GM21390 (cell line): ENCODE results near the gene SYT5.
"Not testable (repeated sequence)": the region's sequence is repeated elsewhere in the genome, so short reads cannot be mapped to it uniquely, and the experiment has no call there.

Source experiments
- ATAC-seq: cut with Tn5 transposase; IDR thresholded peaks from one replicate; pipeline ENCODE4 v1.9.1; 2021; ENCODE audit not compliant: unreplicated experiment

The SYT5 gene

GRCh38 chr19:55179606-55180484, at the start of gene SYT5:
SYT5 (minus strand) TSS chr19:55180289; CDS start chr19:55179041, 1,248 bp downstream.
- ATAC-seq: no peak

DNA sequence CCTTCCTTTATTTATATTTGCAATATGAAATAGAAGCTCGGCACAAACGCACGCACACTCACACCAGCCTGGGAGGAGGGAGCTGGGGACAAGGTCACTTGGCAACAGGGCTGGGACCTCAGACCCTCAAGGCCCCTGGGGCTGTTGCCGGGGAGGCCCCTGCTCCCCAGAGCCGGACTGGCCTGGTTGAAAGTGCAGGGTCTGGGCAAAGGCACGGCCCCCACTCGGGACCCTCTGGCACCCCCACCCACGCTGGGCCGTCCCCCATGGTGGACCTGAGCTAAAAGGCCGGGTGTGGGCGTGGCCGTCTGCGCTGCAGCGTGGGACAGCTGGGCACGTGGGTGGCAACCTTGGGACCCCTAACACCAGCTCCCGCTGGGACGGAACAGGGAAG, 49.7 kb upstream of the SYT5 start:
- no peak for ATAC-seq

DNA sequence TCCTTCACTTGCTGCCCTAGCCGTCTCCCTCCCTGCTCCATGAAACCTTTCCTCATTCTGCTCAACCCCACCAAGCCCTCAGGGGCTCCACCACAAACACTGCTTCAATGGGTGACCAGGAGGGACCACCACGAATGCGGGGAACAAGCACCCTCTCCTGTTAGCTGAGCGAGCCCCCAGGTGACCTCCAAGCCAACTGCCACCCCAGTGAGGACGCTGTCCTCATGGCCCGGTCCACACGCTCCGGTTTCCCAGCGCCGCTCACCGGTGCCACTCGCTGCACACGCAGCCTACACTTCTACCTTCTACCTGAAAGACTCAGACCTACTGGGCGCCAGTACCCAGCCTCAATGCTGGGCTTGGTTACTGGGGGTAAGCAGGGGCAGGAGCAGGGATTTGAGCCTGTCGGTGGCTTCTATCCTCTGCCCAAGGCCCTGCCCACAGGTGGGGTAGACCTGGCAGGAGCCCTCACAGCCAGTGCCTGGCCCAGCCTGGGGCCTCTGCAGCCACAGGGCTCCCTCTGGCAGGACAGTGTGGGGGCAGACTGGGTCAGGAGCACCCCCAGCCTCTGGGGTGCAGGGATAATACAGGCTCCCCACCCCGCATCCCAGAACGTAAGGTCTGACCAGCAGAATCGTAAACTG, 49.2 kb upstream of the SYT5 start:
- ATAC-seq: no peak

GRCh38 chr19:55228403-55229031, 48.4 kb upstream of the SYT5 start, which contains the start of gene TMEM86B:
TMEM86B (minus strand) TSS chr19:55228763; CDS start chr19:55228741, 22 bp downstream.
- no peak for ATAC-seq

GRCh38 chr19:55228015-55228391, 47.9 kb upstream of the SYT5 start:
- no peak for ATAC-seq

DNA sequence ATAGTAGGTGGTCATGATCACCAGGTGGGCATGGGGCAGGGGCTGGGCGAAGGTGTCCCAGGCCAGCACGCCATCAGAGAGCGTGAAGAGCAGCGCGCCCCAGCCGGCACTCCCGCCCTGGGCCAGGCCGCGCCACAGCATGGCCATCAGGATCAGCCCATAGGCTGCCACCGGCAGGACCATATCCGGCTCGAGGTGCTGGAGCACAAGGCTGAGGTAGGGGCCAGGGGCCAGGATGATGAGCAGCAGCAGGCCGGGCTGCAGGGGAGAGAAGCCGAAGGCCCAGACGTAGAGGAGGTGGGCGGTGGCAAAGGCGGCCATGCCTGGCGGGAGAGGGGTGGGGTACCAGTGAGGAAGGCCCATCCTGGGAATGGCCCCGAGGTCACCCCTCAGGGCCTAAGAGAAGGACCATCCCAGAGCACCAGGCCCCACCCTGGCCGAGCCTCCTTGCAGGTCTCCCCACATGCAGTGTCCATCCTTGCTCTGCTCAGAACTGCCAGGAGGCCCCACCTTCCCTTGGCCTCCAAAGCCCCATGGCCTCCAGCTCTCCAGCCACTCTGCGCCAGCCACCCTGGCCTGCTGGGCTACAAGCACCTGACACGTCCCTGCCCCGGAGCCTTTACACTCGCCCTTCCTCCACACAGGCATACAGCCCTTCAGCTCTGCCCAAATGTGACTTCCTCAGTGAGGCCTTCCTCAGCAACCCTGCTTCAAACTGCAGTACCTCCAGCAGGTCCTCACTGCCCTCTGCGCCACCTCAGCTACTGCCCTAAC, 47.3 kb upstream of the SYT5 start:
- ATAC-seq: no peak

GRCh38 chr19:55226788-55227187, 46.7 kb upstream of the SYT5 start:
- no peak for ATAC-seq

DNA sequence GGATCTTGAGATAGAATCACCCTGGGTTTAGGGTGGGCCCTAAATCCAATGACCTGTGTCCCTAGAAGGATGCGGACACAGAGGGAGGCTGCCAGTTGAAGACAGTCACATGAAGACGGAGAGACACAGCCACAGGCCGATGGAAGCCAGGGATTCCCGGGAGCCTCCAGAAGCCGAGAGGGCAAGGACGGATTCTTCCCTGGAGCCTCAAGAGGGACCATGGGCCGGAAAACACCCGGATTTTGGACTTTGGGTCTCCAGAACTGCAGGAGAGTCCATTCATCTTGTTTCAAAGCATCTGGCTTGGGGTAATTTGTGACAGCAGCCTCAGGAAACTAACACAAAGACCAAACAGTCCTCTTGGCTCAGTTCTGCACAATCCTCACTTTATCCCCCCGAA, 46.2 kb upstream of the SYT5 start:
- ATAC-seq: no peak

- no peak for ATAC-seq
Observed at GRCh38 chr19:55225415-55225958, 45.4 kb upstream of the SYT5 start.

- not testable (repeated sequence) for ATAC-seq
Observed at GRCh38 chr19:55224679-55225414, 44.8 kb upstream of the SYT5 start.

DNA sequence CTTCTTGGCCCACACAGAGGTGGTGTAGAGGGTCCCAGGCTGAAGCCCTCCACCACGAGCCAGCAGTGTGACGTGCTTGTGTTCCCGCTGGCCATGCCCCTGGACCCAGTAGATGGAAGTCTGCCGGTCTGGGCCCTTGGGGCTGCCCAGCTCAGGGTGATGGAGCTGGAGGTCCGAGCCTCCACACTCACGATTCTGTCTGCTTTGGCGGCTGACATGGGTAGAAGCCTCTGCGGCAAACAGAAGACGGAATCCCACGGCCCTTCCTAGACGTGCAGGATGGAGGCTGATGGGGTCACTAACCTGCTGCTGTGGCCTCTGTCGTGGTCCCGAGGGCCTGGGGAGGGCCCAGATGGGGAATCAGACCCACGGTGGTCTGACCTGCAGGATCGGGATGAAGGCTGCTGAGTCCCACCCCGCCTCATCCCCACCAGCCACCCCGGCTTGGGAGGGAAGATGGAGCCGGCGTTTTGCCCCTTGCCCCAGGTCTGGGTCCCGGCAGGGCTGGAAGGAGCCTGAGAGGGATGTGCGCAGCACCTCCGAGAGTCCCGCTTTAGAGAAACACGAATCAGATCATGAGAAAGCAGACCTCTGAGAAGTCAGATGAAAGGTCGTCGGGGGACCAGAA, 44.1 kb upstream of the SYT5 start:
- no peak for ATAC-seq

DNA sequence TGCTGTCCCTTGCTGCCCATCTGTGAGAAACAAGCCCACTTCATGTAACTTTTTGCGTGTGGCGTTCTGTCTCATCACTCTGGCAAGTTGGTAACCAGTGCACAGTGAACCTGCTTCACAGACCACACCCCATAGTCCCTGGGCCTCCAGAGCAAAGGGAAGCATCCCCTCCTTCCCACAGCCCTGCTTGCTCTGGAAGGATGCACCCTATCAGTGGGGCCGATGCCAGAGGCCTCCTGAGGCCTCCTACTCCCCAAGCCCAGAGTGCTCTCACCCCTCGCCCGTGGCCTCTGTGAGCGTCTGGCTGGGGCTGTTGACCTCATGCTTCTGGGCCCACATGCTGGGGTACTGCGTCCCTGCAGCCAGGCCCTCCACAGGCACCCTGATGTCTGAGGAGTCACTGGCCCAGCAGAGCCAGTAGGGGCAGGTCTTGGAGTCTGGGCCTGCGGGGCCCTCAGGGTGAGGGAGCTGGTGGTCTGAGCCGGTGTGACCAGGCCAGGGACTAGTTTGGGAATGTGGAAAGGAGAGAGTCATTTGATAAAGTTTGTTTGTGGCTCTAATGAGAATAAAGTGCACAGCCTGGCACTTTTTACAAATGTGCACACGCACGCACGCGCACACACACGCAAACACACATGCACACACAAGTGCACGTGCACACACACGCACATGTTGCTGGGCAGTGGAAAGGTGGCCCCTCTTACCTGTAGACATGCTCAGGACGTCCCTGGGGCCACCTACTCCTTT, 43.4 kb upstream of the SYT5 start:
- no peak for ATAC-seq

GRCh38 chr19:55220525-55220924, 40.4 kb upstream of the SYT5 start:
- ATAC-seq: no peak

DNA sequence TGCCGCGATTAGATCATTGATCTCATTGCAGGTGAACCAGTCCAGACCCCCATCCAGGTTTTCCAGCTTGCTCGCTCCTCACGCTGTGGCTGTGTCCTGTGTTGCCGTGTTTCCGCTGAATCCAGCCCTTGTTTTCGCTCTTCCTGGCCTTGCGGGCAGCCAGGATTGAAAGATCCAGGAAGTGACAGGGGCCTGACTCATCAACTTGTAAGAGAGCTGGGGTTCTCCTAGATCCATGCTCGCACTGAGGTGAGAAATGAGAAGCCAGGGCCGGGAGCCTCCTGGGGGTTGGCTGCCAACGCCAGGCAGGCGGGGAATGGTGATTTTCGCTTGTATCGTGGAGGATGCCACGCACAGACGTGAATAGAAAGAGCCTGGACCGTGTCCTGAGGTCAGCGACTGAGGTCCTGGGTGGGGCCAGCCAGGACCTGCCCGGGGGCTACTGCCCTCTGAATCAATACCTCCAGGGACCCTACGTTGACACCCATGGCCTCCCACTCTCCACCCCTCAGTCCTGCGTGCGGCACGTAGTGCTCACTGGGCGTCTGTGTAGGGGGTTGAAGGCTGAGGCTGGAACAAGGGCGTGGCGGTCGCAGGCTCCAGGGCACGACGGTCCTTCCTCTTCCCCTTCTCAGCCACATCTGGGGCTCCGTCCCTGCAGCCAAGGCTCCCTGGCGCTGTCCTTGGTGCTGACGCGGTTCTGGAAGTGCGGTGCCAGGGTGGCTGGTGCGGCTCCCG, 36.5 kb upstream of the SYT5 start:
- no peak for ATAC-seq

DNA sequence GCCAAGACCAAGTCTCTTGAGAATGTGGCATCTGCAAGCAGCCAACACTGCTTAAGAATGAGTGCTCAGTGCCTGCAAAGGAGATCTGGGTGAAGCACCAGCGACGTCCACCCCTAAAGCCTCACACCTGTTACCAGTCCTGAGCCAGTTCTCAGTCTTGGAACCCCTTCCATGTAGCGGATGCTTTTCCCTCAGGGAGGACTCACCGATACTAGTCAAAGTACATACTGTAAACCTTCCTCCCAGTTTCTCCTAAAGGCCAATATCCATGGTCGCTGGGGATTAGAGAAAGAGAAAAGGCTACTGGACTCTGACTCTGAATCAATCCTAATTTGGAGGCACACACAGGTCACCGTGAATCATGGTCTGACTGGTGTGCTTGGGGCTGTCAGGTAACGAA, 33.5 kb upstream of the SYT5 start:
- ATAC-seq: no peak

- ATAC-seq: no peak
Observed at GRCh38 chr19:55212447-55212846, 32.4 kb upstream of the SYT5 start.

- ATAC-seq: no peak
Observed at GRCh38 chr19:55209693-55210472, 29.8 kb upstream of the SYT5 start.
